SK-N-SH treated with all-trans-retinoic acid at 6 μM for 48 hours (cell line): ENCODE data around the gene PDE4B.

ENCODE experiments used
- GLIS3 ChIP-seq: fragments of 250-450 bp; sonication (Bioruptor Pico); IDR thresholded peaks from 2 replicates; pipeline ENCODE4 v1.5.0; 2020; ENCODE audit warnings: mild to moderate bottlenecking, moderate library complexity
- ZFP30 ChIP-seq: fragments of 450-650 bp; formaldehyde crosslinking; IDR thresholded peaks from 2 replicates; pipeline ENCODE4 v1.5.0; 2022; ENCODE audit warnings: mild to moderate bottlenecking, moderate library complexity
- ZNF565 ChIP-seq: fragments of 450-650 bp; formaldehyde crosslinking; conservative IDR thresholded peaks from 2 replicates; pipeline ENCODE4 v1.5.0; 2020; ENCODE audit warnings: low read depth, mild to moderate bottlenecking, moderate library complexity
- TF ChIP-seq, protein P1 (sequence below): fragments of 250-450 bp; sonication (Bioruptor Pico); IDR thresholded peaks from 2 replicates; pipeline ENCODE4 v1.8.0; 2020; ENCODE audit warnings: mild to moderate bottlenecking, moderate library complexity, borderline replicate concordance

DNA sequence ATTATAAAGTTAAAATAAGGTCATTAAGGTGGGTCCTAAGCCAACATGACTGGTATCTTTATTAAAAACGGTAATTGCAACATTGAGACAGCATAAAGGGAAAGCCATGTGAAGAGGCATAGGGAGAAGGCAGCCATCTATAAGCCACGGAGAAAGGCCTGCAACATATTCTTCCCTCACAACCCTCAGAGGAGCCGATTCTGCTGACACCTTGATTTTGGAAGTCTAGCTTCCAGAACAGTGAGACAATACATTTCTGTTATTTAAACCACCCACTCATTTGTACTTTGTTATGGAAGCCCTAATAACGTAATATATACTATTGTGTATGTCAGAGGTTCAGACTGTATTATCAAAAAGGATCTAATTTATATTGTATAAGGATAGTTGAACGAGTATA is 190.8 kb downstream of the PDE4B start:
- no peak for TF ChIP-seq GLIS3 (CRISPR knock-in tag)
- TF ChIP-seq ZNF565, result no peak
- TF ChIP-seq, protein P1, sequence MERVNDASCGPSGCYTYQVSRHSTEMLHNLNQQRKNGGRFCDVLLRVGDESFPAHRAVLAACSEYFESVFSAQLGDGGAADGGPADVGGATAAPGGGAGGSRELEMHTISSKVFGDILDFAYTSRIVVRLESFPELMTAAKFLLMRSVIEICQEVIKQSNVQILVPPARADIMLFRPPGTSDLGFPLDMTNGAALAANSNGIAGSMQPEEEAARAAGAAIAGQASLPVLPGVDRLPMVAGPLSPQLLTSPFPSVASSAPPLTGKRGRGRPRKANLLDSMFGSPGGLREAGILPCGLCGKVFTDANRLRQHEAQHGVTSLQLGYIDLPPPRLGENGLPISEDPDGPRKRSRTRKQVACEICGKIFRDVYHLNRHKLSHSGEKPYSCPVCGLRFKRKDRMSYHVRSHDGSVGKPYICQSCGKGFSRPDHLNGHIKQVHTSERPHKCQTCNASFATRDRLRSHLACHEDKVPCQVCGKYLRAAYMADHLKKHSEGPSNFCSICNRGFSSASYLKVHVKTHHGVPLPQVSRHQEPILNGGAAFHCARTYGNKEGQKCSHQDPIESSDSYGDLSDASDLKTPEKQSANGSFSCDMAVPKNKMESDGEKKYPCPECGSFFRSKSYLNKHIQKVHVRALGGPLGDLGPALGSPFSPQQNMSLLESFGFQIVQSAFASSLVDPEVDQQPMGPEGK (CRISPR knock-in tag), result no peak
- no peak for TF ChIP-seq ZFP30 (CRISPR knock-in tag)
